ENCODE results near the gene CITED2.

DNA sequence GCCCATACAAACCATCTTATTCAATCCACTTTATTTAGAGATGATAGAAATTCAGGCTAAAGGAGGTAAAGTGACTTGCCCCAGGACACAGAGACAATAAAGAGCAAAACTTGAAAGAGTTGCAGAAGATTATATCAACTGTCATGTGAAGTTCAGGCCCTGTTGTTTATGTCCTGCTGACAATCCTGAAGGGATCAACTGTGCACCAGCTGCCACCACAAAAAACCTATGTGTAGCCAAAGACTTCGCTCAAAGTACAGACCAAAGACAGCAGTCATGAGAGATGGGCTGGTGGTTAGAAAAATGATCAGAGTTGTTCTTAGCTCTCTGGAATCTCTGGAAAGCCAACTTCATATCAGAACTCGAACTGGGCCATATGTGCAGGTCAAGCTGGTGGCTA is 16.0 kb upstream of the CITED2 start:
- no peak for TF ChIP-seq EZH2 (IDR thresholded peaks at IDR 0.05; ENCODE audit: low read length)
- no peak for TF ChIP-seq CTCF (optimal IDR thresholded peaks at IDR 0.05 in 1 of 3, IDR thresholded peaks at IDR 0.05 in 1 of 3, conservative IDR thresholded peaks at IDR 0.05 in 1 of 3; ENCODE audit: extremely low read depth in 1 of 3, insufficient read depth in 2 of 3, low read length in 3 of 3)
